Prostate gland (tissue), 2 donors: Measurements from ENCODE around the gene LTC4S.

ENCODE experiments used
- POLR2A ChIP-seq: fragments of 450-650 bp; IDR thresholded peaks from one replicate; pipeline ENCODE4 v1.6.1; 2016; ENCODE audit warnings: antibody characterized with exemption, mild to moderate bottlenecking
- TF ChIP-seq, protein P1 (sequence below), 4 experiments: fragments of 200-600 bp in 2 of 4; fragments of 450-650 bp in 2 of 4; sonication (generic) in 2 of 4; IDR thresholded peaks; 1 replicate in 3 of 4; 2 replicates in 1 of 4; pipeline ENCODE4 v1.5.1; 2016 to 2019; ENCODE audit warnings: antibody characterized with exemption in 4 of 4, mild to moderate bottlenecking in 2 of 4, moderate library complexity in 2 of 4

- no peak for TF ChIP-seq POLR2A
- TF ChIP-seq, protein P1, sequence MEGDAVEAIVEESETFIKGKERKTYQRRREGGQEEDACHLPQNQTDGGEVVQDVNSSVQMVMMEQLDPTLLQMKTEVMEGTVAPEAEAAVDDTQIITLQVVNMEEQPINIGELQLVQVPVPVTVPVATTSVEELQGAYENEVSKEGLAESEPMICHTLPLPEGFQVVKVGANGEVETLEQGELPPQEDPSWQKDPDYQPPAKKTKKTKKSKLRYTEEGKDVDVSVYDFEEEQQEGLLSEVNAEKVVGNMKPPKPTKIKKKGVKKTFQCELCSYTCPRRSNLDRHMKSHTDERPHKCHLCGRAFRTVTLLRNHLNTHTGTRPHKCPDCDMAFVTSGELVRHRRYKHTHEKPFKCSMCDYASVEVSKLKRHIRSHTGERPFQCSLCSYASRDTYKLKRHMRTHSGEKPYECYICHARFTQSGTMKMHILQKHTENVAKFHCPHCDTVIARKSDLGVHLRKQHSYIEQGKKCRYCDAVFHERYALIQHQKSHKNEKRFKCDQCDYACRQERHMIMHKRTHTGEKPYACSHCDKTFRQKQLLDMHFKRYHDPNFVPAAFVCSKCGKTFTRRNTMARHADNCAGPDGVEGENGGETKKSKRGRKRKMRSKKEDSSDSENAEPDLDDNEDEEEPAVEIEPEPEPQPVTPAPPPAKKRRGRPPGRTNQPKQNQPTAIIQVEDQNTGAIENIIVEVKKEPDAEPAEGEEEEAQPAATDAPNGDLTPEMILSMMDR (IDR thresholded peaks at IDR 0.05): no peak
Measured at GRCh38 chr5:179803651-179804554, 10.1 kb downstream of the LTC4S start.
